HG03108 (cell line): ENCODE measurements around the gene GPC3.

Experiments used
- ATAC-seq: cut with Tn5 transposase; IDR thresholded peaks from one replicate; pipeline ENCODE4 v1.9.1; 2021; ENCODE audit warnings: moderate library complexity; ENCODE audit not compliant: unreplicated experiment

GPC3 gene

DNA sequence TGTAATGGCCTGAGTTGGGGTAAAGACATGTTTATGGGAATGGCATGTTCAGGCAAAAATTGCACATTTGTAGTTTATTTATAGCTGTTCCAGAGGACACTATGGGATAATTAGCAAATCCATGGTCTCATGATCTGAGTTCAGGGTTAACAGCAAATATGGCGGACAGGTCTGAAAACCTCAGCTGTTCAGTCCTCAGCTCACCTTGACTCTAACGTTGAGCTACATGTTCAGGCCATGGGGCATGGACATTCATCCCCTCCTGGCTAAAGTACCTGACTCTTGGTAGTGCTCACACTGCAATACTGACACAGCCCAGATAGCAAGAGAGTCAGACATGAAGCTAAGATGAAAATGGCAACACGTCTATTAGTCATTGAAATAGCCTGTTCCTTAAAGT lies 408.5 kb downstream of the GPC3 start:
- no peak for ATAC-seq

DNA sequence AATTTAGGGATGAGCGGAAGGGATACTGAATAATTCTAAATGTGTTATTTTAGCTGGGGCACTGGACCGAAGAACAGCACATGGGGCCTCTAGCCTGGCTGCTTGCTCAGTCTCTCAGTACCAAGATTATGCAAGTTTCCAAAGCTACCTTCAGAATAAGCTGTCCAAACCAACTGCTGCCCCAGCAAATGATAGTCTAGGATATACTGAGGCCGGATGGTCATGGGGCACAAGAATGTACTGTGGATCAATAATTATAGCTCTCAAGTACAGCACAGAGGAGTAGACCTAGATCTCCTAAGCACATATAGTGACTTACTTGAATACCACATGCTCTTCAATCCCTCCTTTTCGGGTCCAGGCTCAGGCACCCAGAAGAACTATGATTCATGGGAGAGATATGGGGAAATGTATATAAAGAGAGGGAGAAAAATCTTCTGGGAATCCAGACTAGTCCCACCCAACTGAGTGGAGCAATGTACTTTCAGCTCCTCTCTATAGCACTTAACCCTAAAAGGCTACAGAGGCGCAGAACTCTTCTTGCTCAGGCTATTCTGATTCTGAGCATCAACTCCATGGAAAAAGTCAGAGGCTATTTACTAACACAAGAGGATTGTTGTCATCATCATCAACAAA lies 409.8 kb downstream of the GPC3 start:
- no peak for ATAC-seq

DNA sequence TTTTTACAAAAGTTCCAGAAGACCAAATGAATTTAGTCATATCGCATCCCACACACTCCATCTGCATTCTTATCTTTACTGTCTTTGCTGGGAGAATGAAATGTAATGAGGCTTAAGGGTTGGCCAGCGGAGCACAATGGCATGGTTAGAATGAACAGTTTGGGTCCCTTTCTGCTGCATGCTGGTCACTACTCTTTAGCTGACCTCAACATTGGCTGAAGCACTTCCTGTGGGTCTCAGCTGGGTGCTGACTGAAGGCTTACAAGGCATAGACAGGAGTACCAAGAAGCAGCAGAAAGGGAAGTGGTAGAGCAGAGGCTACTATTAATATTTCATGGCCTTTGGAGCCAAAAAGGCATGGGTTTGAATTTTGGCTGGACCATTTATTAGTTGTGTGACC lies 410.7 kb downstream of the GPC3 start:
- no peak for ATAC-seq

DNA sequence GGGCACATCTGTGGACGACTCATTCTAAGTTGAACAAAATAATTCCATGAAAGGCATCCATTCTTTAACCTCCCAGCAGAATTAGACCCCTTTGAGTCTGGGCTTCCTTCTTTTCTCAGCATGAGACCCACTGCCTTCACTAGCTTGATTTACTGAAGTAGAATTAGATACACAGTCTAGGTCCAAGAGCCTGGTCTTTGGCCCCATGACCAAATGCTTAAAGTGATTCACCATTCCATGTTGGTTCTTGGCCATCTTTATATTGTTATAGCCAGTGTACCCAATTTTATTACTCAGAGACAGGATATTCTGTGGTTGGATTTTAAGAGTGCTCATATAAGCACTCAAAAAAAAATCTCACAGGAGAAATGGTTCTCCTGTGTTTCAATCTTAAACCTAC lies 414.8 kb downstream of the GPC3 start:
- ATAC-seq: no peak

DNA sequence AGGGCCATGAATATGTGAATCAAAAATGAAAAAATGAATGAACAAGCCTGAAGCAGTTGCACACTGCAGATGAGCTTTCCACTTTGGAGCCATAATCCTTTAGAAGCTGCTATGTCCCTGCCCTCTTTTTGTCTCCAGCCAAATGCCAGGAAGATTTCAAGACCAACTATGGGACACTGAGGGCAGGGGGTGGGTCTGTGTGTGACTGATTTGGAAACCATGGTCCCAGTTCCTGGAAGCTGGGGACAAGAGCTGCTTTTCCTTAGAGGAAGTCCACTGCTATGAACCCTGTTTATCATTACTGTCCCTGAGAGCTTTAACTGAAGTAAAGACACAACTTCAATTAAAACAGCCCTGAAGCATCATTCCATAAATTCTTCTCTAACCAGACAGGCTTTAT lies 416.2 kb downstream of the GPC3 start:
- ATAC-seq: no peak

DNA sequence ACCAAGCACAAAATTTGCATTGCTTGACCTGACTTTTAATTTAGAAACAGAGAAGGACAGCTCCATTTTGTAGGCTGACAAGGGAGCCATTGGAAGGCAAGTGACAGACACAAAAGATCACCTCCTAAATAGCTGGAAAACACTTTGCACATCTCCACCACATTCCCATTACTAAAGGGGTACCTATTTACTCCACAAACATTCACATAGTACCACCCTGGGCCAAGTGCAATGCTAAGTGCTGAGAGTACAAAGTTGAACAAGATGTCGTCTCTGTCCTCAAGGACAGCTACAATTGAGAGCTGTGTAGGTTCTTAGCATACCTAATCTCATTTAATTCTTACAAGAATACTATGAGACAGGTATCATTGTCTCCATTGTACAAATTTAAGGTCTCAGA lies 417.3 kb downstream of the GPC3 start:
- no peak for ATAC-seq

DNA sequence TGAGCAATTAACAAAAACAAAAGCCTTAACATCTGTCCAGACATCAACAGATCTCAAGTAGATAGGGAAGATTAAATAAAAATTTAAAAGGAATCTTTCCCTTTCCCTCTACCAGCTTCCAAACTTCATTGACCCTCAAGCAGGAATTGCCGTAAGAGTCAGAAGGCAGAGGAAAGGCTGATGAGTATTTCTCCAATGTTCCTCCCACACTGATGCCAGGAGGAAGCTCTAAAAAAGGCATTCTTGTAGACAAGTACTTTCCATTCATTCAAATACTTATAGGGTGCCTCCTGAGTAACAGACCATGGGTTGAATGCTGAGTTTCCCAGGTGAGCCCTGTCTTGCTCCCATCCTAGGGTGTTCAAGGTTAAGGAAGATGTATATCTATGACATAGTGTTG lies 418.5 kb downstream of the GPC3 start:
- ATAC-seq: no peak

DNA sequence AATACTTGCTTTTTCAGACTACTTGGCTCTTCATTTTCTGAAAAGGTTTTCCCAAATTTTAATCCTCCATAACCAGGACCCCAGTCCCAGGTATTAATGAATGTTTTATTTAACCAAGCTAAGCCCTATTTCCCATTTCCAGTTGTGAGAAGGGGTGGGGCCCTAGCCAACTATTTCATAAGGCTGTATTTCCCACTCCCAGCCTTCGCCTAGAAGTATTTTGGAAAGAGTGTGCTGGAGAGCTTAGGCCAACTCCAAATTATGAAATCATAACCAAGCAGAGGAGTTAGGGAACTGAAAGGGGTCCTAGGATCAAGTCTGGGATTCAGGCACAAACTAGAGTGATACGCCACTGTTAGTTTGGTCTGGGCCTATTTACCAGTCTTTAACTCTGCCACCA lies 421.7 kb downstream of the GPC3 start:
- no peak for ATAC-seq

DNA sequence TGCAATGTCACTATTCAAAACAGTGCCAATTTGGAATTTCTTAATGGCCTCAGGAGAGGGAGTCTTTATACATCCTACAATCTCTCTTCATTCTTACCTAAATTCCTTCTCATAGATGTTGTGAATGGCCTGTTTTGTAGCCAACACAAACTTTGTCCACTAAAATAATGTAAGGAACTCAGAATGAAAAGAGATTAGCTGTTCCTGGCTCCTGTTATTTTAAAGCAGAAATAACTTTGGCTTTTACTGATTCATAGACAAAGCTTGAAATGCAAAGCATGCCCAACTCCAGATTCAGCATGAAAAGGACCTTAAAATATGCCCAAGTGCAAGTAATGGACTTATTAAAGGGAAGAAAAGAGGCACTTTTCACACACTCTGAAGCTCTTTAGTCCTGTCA lies 424.1 kb downstream of the GPC3 start:
- no peak for ATAC-seq

DNA sequence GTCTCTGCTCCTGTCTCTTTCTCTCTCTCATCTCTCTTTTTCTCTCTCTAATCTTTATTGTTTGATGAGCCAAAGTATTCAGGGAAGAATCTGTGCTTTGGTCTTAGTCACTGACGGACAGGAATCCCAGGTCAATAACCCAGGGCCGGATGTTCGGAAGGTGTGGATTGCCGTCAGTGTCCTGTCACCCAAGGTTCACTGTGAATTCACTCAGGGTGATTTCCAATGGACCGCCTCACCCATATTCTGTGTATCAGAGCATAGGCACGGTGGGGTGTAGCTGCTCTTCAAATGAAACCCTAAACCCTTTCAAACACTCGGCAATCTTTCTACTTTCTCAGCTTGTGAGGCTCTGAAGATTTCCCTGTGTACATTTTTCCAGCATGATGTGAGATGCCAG lies 425.5 kb downstream of the GPC3 start:
- ATAC-seq: no peak

DNA sequence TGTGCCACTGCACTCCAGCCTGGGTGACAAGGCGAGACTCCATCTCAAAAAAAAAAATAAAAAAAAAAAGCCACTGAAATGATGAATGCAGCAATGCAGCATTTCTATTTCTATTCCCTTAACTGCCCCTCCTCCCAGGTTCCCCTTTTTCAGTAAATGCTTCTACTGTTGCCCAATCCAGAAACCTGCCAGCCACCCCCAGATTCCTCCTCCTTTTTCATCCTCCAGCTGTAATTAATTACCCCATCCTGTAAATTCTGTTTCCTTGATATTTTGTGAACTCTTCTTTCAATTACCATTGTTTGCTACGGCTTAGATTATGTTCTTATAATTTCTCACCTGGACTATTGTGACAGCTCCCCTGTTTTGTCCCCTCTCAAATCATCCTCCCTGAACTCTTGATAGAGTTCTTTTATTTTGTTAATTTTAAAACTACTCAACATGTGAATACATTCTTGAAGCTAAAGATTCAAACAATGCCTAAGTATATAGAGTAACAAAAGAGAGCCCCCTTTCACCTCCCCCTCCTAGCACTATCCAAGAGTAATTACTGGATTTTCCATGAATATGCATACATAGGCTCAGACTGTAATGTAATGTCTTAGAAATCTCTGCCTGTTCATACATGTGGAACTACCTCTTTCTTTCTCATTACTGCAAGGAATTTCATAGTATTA lies 429.5 kb downstream of the GPC3 start:
- no peak for ATAC-seq

DNA sequence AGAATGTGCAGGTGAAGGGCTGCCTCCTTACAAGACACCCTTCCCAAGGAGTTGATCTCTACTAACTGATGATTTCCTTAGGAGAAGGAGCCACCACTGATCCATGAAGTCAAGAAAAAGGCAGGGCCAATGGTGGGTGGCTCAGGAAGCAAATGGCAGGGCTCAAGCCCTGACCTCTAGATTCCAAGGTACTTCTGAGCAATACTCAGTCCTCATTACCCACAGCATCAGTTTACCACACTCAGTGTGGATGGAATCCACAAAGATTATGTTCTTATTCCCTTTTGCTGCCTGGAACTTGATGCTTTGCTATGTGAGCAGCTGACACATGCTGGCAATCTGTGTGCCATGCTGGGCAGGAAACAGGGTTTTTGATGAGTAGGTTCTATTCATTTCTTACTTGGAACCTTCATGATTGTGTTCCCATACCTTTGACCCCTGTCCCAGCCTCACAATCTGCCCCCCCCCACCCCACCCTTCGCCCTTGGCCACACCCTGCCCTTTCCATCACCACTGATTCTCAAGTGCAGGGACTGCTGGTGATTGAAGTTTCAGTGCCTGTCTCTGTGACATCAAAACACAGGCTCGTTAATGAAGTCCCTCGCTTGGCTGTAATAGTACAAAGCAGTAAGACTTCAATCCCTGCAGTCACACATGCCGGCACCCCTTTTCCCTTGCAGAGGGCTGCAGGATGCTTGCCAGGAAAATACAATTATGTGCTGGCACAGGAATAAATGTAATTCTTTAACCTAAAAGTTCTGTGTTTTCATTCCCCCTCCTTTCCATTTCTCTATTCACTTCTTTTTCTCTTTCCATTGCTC lies 434.5 kb downstream of the GPC3 start:
- ATAC-seq: no peak

DNA sequence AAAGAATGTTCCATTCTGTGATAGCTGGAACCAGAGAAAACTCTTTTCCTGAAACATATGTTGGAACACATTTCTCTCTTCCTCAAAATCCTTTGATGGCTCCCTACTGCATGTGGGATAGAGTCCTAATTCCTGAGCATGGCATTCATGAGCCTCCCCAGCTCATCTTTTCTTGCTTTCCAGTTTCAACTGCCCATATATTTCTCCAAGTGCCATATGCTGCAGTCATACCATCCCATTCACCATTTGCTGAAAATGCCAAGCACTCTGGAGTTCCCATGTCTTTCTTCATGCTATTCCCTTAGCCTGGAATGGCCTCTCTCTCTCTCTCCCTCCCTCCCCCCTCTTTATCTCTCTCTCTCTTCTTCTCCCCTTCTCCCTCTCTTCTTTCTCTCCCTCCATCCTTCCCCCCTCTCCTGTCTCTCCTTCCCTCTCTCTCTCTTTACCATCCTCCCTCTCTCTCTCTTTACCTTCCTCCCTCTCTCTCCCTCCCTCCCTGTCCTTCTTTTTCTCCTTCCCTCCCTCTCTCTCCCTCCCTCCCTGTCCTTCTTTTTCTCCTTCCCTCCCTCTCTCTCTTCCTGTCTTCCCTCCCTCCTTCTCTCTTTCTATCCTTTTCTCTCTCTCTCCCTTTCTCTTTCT lies 436.0 kb downstream of the GPC3 start:
- no peak for ATAC-seq

DNA sequence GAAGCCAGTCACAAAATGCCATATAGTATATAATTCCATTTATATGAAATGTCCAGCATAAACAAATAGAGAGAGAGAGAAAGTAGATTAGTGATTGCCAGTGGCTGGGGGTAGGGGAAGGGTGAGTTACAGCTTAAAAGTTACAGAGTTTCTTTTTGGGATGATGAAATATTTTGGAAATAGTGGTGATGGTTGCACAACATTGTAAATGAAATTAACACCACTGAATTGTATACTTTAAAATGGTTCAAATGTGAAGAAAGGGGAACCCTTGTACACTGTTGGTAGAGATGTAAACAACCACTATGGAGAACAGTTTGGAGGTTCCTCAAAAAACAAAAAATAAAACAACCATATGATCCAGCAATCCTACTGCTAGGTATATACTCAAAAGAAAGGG lies 439.0 kb downstream of the GPC3 start:
- no peak for ATAC-seq

DNA sequence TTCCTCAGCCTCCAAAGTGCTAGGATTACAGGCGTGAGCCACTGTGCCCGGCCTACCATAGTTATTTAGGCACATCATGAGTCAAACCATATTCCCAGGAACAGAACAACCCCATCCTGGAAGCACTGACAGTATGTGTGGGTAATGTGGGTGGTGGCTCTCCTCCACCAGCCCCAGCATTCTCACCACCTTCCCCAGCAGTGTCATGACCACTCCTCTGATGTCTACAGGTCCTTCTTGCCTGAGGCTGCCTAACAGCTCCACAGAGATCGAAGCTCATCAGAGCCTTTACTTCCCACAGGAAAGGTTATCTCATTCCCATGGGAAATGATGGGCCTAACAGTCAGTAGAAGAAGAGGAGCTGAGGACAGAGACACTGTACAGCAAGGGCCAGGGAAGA lies 440.6 kb downstream of the GPC3 start:
- ATAC-seq: no peak

DNA sequence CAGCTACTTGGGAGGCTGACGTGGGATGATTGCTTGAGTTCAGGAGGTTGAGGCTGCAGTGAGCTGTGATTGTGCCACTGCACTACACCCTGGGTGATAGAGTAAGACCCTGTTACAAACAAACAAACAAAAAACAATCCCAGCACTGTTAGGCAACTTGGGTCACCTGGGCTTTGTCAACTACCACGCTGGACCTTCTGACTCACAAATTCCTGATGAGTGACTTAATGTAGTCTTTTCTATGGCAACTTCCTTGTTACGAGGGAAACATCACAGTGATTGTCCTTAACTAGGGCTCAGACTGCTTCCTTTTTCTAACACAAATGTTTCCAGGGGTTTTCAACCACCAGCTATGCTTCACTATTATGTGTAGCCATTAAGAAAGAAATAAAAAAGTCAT lies 441.3 kb downstream of the GPC3 start:
- no peak for ATAC-seq

DNA sequence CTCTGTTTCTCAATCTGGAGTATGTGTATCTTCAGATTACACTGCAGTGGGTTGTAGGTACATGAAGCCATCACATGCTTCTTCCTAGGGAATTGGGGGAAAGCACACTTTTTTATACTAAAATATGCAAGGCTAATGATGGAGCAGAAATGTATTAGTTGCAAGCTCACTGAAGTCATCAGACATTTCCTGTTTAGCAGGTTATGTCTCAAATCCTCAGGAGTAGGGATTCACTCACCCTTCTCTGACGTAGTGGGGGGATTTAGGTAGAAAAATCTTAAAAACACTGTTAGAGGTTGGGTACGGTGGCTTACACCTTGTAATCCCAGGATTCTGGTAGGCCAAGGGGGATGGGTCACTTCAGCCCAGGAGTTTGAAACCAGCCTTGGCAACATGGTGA lies 441.7 kb downstream of the GPC3 start:
- no peak for ATAC-seq

DNA sequence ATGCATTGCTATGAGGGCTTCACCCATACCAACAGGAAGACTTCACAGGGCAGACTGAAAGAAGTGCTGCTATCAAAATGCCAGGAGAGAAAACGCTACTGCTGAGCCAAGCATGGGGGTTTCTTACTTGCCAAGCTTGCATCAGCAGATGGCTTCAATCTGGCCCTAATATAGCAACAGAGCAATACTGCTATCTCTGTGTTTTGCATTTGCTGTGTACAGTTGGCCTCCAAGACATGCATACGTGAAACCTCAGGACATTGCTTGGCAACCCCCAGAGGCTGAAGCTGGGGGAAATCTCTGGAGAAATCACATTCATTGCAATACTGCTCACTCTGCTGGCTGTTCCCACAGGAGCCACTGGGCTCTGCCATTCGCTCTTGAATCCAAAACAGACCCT lies 442.9 kb downstream of the GPC3 start:
- no peak for ATAC-seq

DNA sequence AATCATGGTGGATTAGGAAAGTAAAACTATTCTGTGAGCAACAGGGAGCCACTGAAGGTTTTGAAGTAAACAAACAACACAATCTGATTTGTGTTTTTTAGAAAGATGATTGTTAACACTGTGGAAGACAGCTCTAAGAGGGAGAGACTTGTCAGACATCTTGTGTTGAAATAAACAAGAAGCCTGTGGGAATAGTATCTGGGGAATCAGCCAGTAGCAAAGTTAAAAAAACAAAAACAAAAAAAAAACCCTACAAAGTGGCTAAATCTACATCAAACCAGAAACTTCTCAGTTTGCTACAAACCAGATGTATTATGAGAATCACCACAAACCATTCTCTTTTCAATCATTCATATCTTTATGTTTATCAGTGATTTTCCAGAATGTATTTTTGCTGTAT lies 444.4 kb downstream of the GPC3 start:
- no peak for ATAC-seq

DNA sequence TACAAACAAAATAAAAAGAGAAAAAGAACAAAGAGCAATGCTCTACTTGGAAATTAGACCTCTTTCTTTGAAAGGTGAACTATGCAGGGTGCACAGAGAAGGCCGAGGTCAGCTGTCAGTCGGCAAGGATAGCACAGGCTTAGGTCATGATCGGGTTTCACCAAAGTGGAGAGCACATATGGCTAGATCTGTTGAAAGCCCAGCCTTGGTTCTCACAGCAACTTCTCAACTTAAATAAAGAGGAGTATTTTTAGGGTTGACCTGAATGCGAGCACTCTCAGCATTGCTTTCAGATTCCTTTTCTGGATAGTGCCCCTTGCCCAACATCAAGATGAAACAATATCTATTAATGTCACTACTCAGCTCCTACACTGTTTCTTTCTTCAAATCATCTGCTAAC lies 447.2 kb downstream of the GPC3 start:
- ATAC-seq: no peak

DNA sequence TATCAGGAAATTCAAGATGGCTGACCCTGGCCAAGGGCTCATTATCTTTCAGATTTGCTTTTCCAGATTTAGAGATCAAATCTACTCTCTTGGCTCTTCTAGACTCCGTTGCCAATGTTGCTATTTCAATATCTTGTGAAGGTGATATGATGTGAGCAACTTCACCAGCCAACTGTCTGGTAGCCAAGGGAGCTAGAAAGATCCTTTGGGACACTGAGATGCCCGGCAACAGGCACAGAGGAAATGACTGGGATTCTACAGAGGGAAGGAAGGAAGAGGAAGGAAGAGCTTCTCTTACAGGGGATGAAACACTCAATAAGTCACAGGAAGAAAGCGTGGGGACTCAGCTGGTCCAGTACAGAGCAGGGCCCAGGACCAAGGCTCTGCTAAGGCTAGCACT lies 448.3 kb downstream of the GPC3 start:
- ATAC-seq: no peak

DNA sequence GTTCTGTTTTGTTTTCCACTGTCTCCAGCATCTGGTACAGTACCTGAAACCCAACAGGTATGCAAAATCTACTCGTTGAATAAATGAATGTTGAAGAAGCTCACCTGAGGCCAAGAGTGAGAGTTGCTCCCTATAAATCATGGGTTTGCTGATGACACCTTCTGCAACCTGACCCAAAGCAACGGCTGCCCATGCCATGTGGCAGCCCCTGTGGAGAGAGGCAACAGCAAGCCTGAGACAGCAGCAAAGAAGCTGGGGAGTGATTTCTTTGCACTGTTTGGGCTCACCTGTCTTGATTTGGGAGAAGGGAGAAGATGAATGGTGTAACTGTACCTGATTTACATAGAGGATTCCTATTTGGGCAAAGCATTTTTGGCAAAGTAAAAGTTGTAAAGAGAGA lies 450.3 kb downstream of the GPC3 start:
- ATAC-seq: no peak
